Measurements from ENCODE around the gene MND1. TPM values are rescaled to one million over a fixed set of nuclear protein-coding genes. Genes with fewer than 3 reads are reported as not detected.
A peak's percentile ranks its signal among the peaks of the same experiment; 100 is the strongest.

MND1 gene
- total RNA-seq, 1 experiment from 2014 or later: 24.4 TPM

- TF ChIP-seq CTCF (conservative IDR thresholded peaks at IDR 0.05) (no peak), EZH2 (IDR thresholded peaks at IDR 0.05; ENCODE audit: low read depth) (no peak)
- Histone ChIP-seq H3K79me2 (ENCODE audit: low read depth) (no peaks in the 10 kb centered on the region), H3K4me1 (replicated peaks; ENCODE audit: insufficient read depth) (peaks cover 25% of the 10 kb centered on the region), H3K27me3 (ENCODE audit: insufficient read depth, low read depth) (no peaks in the 10 kb centered on the region), H4K20me1 (ENCODE audit: insufficient read depth) (no peaks in the 10 kb centered on the region), H3K9me2 (ENCODE audit: insufficient read depth) (no peaks in the 10 kb centered on the region), H3K27ac (peak overlapping the region; percentile 33), H3K4me3 (no peak overlapping the region), H3K4me2 (no peak overlapping the region), H3K9me3 (ENCODE audit: insufficient read depth, low read depth) (no peaks in the 10 kb centered on the region), H3K36me3 (ENCODE audit: low read depth) (no peaks in the 10 kb centered on the region), H3F3A (ENCODE audit: insufficient read depth, low read depth) (peaks cover 30% of the 10 kb centered on the region), H2AFZ (no peak overlapping the region)
- intact Hi-C loops (cut with micrococcal nuclease; ENCODE audit: unreplicated experiment): no loop called here
- no peak for DNase-seq
- no TSS peak for BruUV-seq (replicated peaks)
- ChIA-PET POLR2A (ENCODE audit: unreplicated experiment) (no interaction called here), CTCF (interaction anchor here (0.7 kb wide), 2 partner anchors 137 to 346 kb away, joined by 3 to 9 read pairs; no protein-coding TSS in a partner anchor)
Measured at GRCh38 chr4:153327247-153327646, 17.2 kb upstream of the MND1 start.

- Histone ChIP-seq H3K79me2 (ENCODE audit: low read depth) (no peaks in the 10 kb centered on the region), H3K4me3 (no peak overlapping the region), H3K4me1 (replicated peaks; ENCODE audit: insufficient read depth) (no peaks in the 10 kb centered on the region), H3K9me3 (ENCODE audit: insufficient read depth, low read depth) (no peaks in the 10 kb centered on the region), H3K9me2 (ENCODE audit: insufficient read depth) (no peaks in the 10 kb centered on the region), H3K36me3 (ENCODE audit: low read depth) (no peaks in the 10 kb centered on the region), H4K20me1 (ENCODE audit: insufficient read depth) (no peaks in the 10 kb centered on the region), H3K27ac (no peak overlapping the region), H3F3A (ENCODE audit: insufficient read depth, low read depth) (no peaks in the 10 kb centered on the region), H2AFZ (no peak overlapping the region), H3K27me3 (ENCODE audit: insufficient read depth, low read depth) (no peaks in the 10 kb centered on the region), H3K4me2 (no peak overlapping the region)
- ChIA-PET CTCF (no interaction called here), POLR2A (ENCODE audit: unreplicated experiment) (no interaction called here)
- BruUV-seq (replicated peaks): no TSS peak
- intact Hi-C loops (cut with micrococcal nuclease; ENCODE audit: unreplicated experiment): no loop called here
- TF ChIP-seq EZH2 (IDR thresholded peaks at IDR 0.05; ENCODE audit: low read depth) (no peak), CTCF (conservative IDR thresholded peaks at IDR 0.05) (no peak)
- no peak for DNase-seq
Measured at GRCh38 chr4:153332936-153333335, 11.6 kb upstream of the MND1 start.

- Histone ChIP-seq H3K27me3 (ENCODE audit: insufficient read depth, low read depth) (no peaks in the 10 kb centered on the region), H3K36me3 (ENCODE audit: low read depth) (no peaks in the 10 kb centered on the region), H3K79me2 (ENCODE audit: low read depth) (no peaks in the 10 kb centered on the region), H3K4me2 (no peak overlapping the region), H3K27ac (no peak overlapping the region), H3K4me1 (replicated peaks; ENCODE audit: insufficient read depth) (no peaks in the 10 kb centered on the region), H2AFZ (no peak overlapping the region), H3K9me3 (ENCODE audit: insufficient read depth, low read depth) (no peaks in the 10 kb centered on the region), H3K4me3 (no peak overlapping the region), H3K9me2 (ENCODE audit: insufficient read depth) (no peaks in the 10 kb centered on the region), H4K20me1 (ENCODE audit: insufficient read depth) (no peaks in the 10 kb centered on the region), H3F3A (ENCODE audit: insufficient read depth, low read depth) (no peaks in the 10 kb centered on the region)
- intact Hi-C loops (cut with micrococcal nuclease; ENCODE audit: unreplicated experiment): no loop called here
- POLR2A ChIA-PET (ENCODE audit: unreplicated experiment): interaction anchor here (0.7 kb wide), 1 partner anchor 250 kb away, joined by 6 read pairs; no protein-coding TSS in a partner anchor
- no TSS peak for BruUV-seq (replicated peaks)
- TF ChIP-seq EZH2 (IDR thresholded peaks at IDR 0.05; ENCODE audit: low read depth): no peak
- TF ChIP-seq CTCF (conservative IDR thresholded peaks at IDR 0.05): no peak
- CTCF ChIA-PET: no interaction called here
- DNase-seq: no peak
Measured at GRCh38 chr4:153333874-153334273, 10.6 kb upstream of the MND1 start.

Measured in PC-9 (cell line).